GM20431 (cell line): Measurements from ENCODE around the gene SON.
"Not testable (repeated sequence)": the region's sequence is repeated elsewhere in the genome, so short reads cannot be mapped to it uniquely, and the experiment has no call there.

Source experiments
- in situ Hi-C: fragments of 300-500 bp; cut with MseI, MboI; formaldehyde crosslinking; loops from one replicate; pipeline ENCODE4 v1.15.0; 2020; ENCODE audit warnings: low sequenced_read_pairs; ENCODE audit not compliant: unreplicated experiment

The SON gene

GRCh38 chr21:33562389-33562788 lies 19.6 kb downstream of the SON start:
- in situ Hi-C loops = no loop called here

GRCh38 chr21:33566514-33566913 lies 23.7 kb downstream of the SON start:
- in situ Hi-C loops = no loop called here

GRCh38 chr21:33567914-33568313 lies 25.1 kb downstream of the SON start:
- in situ Hi-C loops = no loop called here

- in situ Hi-C loops = no loop called here
These were observed 25.6 kb downstream of the SON start for GRCh38 chr21:33568448-33568847.

- in situ Hi-C loops = no loop called here
These were observed 27.2 kb downstream of the SON start for GRCh38 chr21:33569991-33570390.

- in situ Hi-C loops = no loop called here
These were observed 29.5 kb downstream of the SON start for GRCh38 chr21:33572350-33572749.

GRCh38 chr21:33576741-33577141 lies 33.9 kb downstream of the SON start:
- in situ Hi-C loops = not testable (repeated sequence)

GRCh38 chr21:33578214-33578613 lies 35.4 kb downstream of the SON start:
- in situ Hi-C loops = no loop called here

- in situ Hi-C loops = no loop called here
These were observed 36.2 kb downstream of the SON start for GRCh38 chr21:33578959-33579542.

- in situ Hi-C loops = no loop called here
These were observed 41.6 kb downstream of the SON start for GRCh38 chr21:33584455-33584854.

- in situ Hi-C loops = no loop called here
These were observed 44.1 kb downstream of the SON start for GRCh38 chr21:33586927-33587326.

- in situ Hi-C loops = no loop called here
These were observed 45.1 kb downstream of the SON start for GRCh38 chr21:33587792-33588484.

- in situ Hi-C loops = no loop called here
These were observed 45.9 kb downstream of the SON start, which contains the start of gene DONSON for GRCh38 chr21:33588485-33589335. Gene DONSON (minus strand): TSS chr21:33588684. CDS start chr21:33588641, 43 bp downstream.

GRCh38 chr21:33598051-33598450 lies 55.2 kb downstream of the SON start:
- in situ Hi-C loops = no loop called here

GRCh38 chr21:33608559-33608958 lies 65.7 kb downstream of the SON start:
- in situ Hi-C loops = no loop called here

GRCh38 chr21:33611006-33611744 lies 68.3 kb downstream of the SON start:
- in situ Hi-C loops = no loop called here

- in situ Hi-C loops = not testable (repeated sequence)
These were observed 74.7 kb downstream of the SON start for GRCh38 chr21:33617565-33617964.

- in situ Hi-C loops = no loop called here
These were observed 75.6 kb downstream of the SON start for GRCh38 chr21:33618407-33618806.

GRCh38 chr21:33619726-33620125 lies 76.9 kb downstream of the SON start:
- in situ Hi-C loops = no loop called here

GRCh38 chr21:33622253-33622652 lies 79.4 kb downstream of the SON start:
- in situ Hi-C loops = no loop called here
